Adrenal gland (tissue), 5 donors: Measurements from ENCODE around the gene TMEM270.

ENCODE experiments used
- CTCF ChIP-seq, 6 experiments: fragments of 450-650 bp in 4 of 6; fragments of 200-600 bp in 2 of 6; sonication (generic) in 1 of 6; IDR thresholded peaks; 1 replicate in 5 of 6; 2 replicates in 1 of 6; pipeline versions ENCODE4 v1.5.1 to v1.8.0; 2016 to 2021; ENCODE audit warnings: antibody characterized with exemption in 6 of 6, mild to moderate bottlenecking in 2 of 6, moderate library complexity in 1 of 6
- POLR2A ChIP-seq, 2 donors: fragments of 450-650 bp; IDR thresholded peaks; one replicate each; pipeline ENCODE4 v1.6.1; 2017; ENCODE audit warnings: antibody characterized with exemption in 2 of 2, mild to moderate bottlenecking in 2 of 2, moderate library complexity in 1 of 2
- donor health status: DM: no; HTN: no; CAD: no.

GRCh38 chr7:73906874-73907273 lies 45.9 kb downstream of the TMEM270 start:
- no peak for TF ChIP-seq CTCF (IDR thresholded peaks at IDR 0.05)
- TF ChIP-seq POLR2A (IDR thresholded peaks at IDR 0.05), result no peak
